Vagina (tissue), 2 donors: ENCODE results near the gene MOV10L1.

Experiments used
- CTCF ChIP-seq, 3 experiments: fragments of 450-650 bp in 2 of 3; fragments of 200-600 bp in 1 of 3; sonication (generic) in 1 of 3; IDR thresholded peaks; one replicate each; pipeline ENCODE4 v1.5.1; 2017 to 2019; ENCODE audit warnings: antibody characterized with exemption in 3 of 3, mild to moderate bottlenecking in 2 of 3, moderate library complexity in 2 of 3
- POLR2A ChIP-seq, 2 donors: fragments of 450-650 bp; IDR thresholded peaks; one replicate each; pipeline ENCODE4 v1.6.1; 2017; ENCODE audit warnings: antibody characterized with exemption in 2 of 2, mild to moderate bottlenecking in 2 of 2, moderate library complexity in 2 of 2
- POLR2AphosphoS5 ChIP-seq, 2 donors: sonication (generic); formaldehyde crosslinking; IDR thresholded peaks; one replicate each; pipeline ENCODE4 v1.9.0; 2017; ENCODE audit warnings: antibody characterized with exemption in 2 of 2, mild to moderate bottlenecking in 2 of 2, low read depth in 1 of 2; ENCODE audit not compliant: insufficient read depth in 1 of 2

- no peak for TF ChIP-seq POLR2A (IDR thresholded peaks at IDR 0.05)
- TF ChIP-seq CTCF (IDR thresholded peaks at IDR 0.05) = no peak
- no peak for TF ChIP-seq POLR2AphosphoS5 (IDR thresholded peaks at IDR 0.05; ENCODE audit: insufficient read depth in 1 of 2, low read depth in 1 of 2)
These were observed 49.1 kb upstream of the MOV10L1 start for GRCh38 chr22:50040717-50041116.
